ENCODE results near the gene AREG.

AREG gene

GRCh38 chr4:74424111-74424510 lies 20.8 kb upstream of the AREG start:
- Histone ChIP-seq H3K36me3 (ENCODE audit: insufficient read depth, low read length) (no peaks in the 10 kb centered on the region), H3K27me3 (ENCODE audit: insufficient read depth, low read length, poor library complexity, severe bottlenecking) (peaks cover 28% of the 10 kb centered on the region), H3F3A (ENCODE audit: low read depth) (no peaks in the 10 kb centered on the region), H3K4me3 (ENCODE audit: low read length, poor library complexity, severe bottlenecking) (no peak overlapping the region), H2AFZ (ENCODE audit: low read length) (no peak overlapping the region), H3K9ac (ENCODE audit: low read depth, low read length, poor library complexity, severe bottlenecking) (no peak overlapping the region), H3K9me2 (replicated peaks; ENCODE audit: low read depth, low read length) (no peaks in the 10 kb centered on the region), H3K4me2 (ENCODE audit: low read depth, low read length, poor library complexity, severe bottlenecking) (no peak overlapping the region), H3K9me3 (ENCODE audit: insufficient read depth, low read depth, low read length) (no peaks in the 10 kb centered on the region), H4K20me1 (ENCODE audit: insufficient read depth, low read length, poor library complexity, severe bottlenecking) (no peaks in the 10 kb centered on the region), H3K79me2 (ENCODE audit: insufficient read depth, low read length) (no peaks in the 10 kb centered on the region), H3K4me1 (ENCODE audit: insufficient read depth, low read length, poor library complexity, severe bottlenecking) (no peaks in the 10 kb centered on the region)
- no peak for TF ChIP-seq EZH2phosphoT487 (IDR thresholded peaks at IDR 0.05; ENCODE audit: borderline replicate concordance)
- TF ChIP-seq CTCF (conservative IDR thresholded peaks at IDR 0.05; ENCODE audit: low read length) = no peak

GRCh38 chr4:74426101-74426500 lies 18.8 kb upstream of the AREG start:
- no peaks in the 10 kb centered on the region for H3K36me3 ChIP-seq (ENCODE audit: insufficient read depth, low read length)
- no peak overlapping the region for H3K9ac ChIP-seq (ENCODE audit: low read depth, low read length, poor library complexity, severe bottlenecking)
- no peaks in the 10 kb centered on the region for H3F3A ChIP-seq (ENCODE audit: low read depth)
- no peaks in the 10 kb centered on the region for H3K79me2 ChIP-seq (ENCODE audit: insufficient read depth, low read length)
- no peak overlapping the region for H3K4me2 ChIP-seq (ENCODE audit: low read depth, low read length, poor library complexity, severe bottlenecking)
- no peak overlapping the region for H2AFZ ChIP-seq (ENCODE audit: low read length)
- H3K4me3 ChIP-seq (ENCODE audit: low read length, poor library complexity, severe bottlenecking) = no peak overlapping the region
- no peaks in the 10 kb centered on the region for H3K4me1 ChIP-seq (ENCODE audit: insufficient read depth, low read length, poor library complexity, severe bottlenecking)
- H4K20me1 ChIP-seq (ENCODE audit: insufficient read depth, low read length, poor library complexity, severe bottlenecking) = no peaks in the 10 kb centered on the region
- no peaks in the 10 kb centered on the region for H3K9me2 ChIP-seq (replicated peaks; ENCODE audit: low read depth, low read length)
- H3K27me3 ChIP-seq (ENCODE audit: insufficient read depth, low read length, poor library complexity, severe bottlenecking) = peaks cover 35% of the 10 kb centered on the region
- H3K9me3 ChIP-seq (ENCODE audit: insufficient read depth, low read depth, low read length) = no peaks in the 10 kb centered on the region
- TF ChIP-seq CTCF (conservative IDR thresholded peaks at IDR 0.05; ENCODE audit: low read length) = no peak
- TF ChIP-seq EZH2phosphoT487 (IDR thresholded peaks at IDR 0.05; ENCODE audit: borderline replicate concordance) = no peak

- Histone ChIP-seq H3K36me3 (ENCODE audit: insufficient read depth, low read length) (no peaks in the 10 kb centered on the region), H3K4me1 (ENCODE audit: insufficient read depth, low read length, poor library complexity, severe bottlenecking) (no peaks in the 10 kb centered on the region), H3F3A (ENCODE audit: low read depth) (no peaks in the 10 kb centered on the region), H3K27me3 (ENCODE audit: insufficient read depth, low read length, poor library complexity, severe bottlenecking) (peaks cover 17% of the 10 kb centered on the region), H3K4me3 (ENCODE audit: low read length, poor library complexity, severe bottlenecking) (no peak overlapping the region), H3K4me2 (ENCODE audit: low read depth, low read length, poor library complexity, severe bottlenecking) (no peak overlapping the region), H3K79me2 (ENCODE audit: insufficient read depth, low read length) (no peaks in the 10 kb centered on the region), H3K9ac (ENCODE audit: low read depth, low read length, poor library complexity, severe bottlenecking) (no peak overlapping the region), H2AFZ (ENCODE audit: low read length) (no peak overlapping the region), H3K9me2 (replicated peaks; ENCODE audit: low read depth, low read length) (no peaks in the 10 kb centered on the region), H4K20me1 (ENCODE audit: insufficient read depth, low read length, poor library complexity, severe bottlenecking) (no peaks in the 10 kb centered on the region), H3K9me3 (ENCODE audit: insufficient read depth, low read depth, low read length) (no peaks in the 10 kb centered on the region)
- TF ChIP-seq EZH2phosphoT487 (IDR thresholded peaks at IDR 0.05; ENCODE audit: borderline replicate concordance) = no peak
- no peak for TF ChIP-seq CTCF (conservative IDR thresholded peaks at IDR 0.05; ENCODE audit: low read length)
Observed at GRCh38 chr4:74428276-74428675, 16.7 kb upstream of the AREG start.
